Keratinocyte (primary cell): Measurements from ENCODE around the gene ADRA1B. TPM values are rescaled to one million over a fixed set of nuclear protein-coding genes. Genes with fewer than 3 reads are reported as not detected.

Experiments
- DNase-seq: peaks from one replicate; pipeline ENCODE4 v3.0.0-alpha.2; 2011; ENCODE audit warnings: low read depth, missing footprints, low spot score
- FAIRE-seq: peaks from 2 replicates; lab custom pipeline; 2011; peaks lifted over from hg19 to GRCh38; lab: Jason Lieb, UNC
- H2AFZ ChIP-seq: 2 replicates; pipeline ENCODE4 v1.6.0; 2012; ENCODE audit warnings: low read length, control low read depth, inconsistent platforms; ENCODE audit not compliant: control insufficient read depth
- H3K27ac ChIP-seq: 2 replicates; pipeline ENCODE4 v1.5.1; 2011; ENCODE audit warnings: low read length; ENCODE audit not compliant: control insufficient read depth, insufficient read depth
- H3K27me3 ChIP-seq: 3 replicates; pipeline ENCODE4 v1.6.0; 2011; ENCODE audit warnings: low read length; ENCODE audit not compliant: control insufficient read depth, insufficient read depth; ENCODE audit errors: extremely low read depth
- H3K36me3 ChIP-seq, 2 experiments: 2 replicates in 1 of 2; 3 replicates in 1 of 2; pipeline ENCODE4 v1.5.1; 2011; ENCODE audit warnings: low read length in 2 of 2, mild to moderate bottlenecking in 1 of 2; ENCODE audit not compliant: control insufficient read depth in 2 of 2, insufficient read depth in 2 of 2; ENCODE audit errors: extremely low read depth in 1 of 2
- H3K4me1 ChIP-seq: 3 replicates; pipeline ENCODE4 v1.5.1; 2011; ENCODE audit warnings: low read length; ENCODE audit not compliant: control insufficient read depth, insufficient read depth; ENCODE audit errors: extremely low read depth
- H3K4me2 ChIP-seq: 3 replicates; pipeline ENCODE4 v1.6.0; 2011; ENCODE audit warnings: low read depth, low read length; ENCODE audit not compliant: control insufficient read depth, insufficient read depth; ENCODE audit errors: extremely low read depth
- H3K4me3 ChIP-seq, 3 experiments: fragments of 200-600 bp in 1 of 3; sonication (generic) in 1 of 3; 2 replicates in 2 of 3; 3 replicates in 1 of 3; pipeline ENCODE4 v1.5.1; 2011 to 2016; ENCODE audit warnings: low read length in 3 of 3, mild to moderate bottlenecking in 3 of 3, control low read depth in 2 of 3, inconsistent platforms in 1 of 3, low read depth in 1 of 3, mixed read lengths in 1 of 3, mixed run types in 1 of 3, moderate library complexity in 1 of 3; ENCODE audit not compliant: control insufficient read depth in 2 of 3, insufficient read depth in 2 of 3; ENCODE audit errors: extremely low read depth in 1 of 3
- H3K79me2 ChIP-seq: 2 replicates; pipeline ENCODE4 v1.6.0; 2012; ENCODE audit warnings: low read length; ENCODE audit not compliant: control insufficient read depth, insufficient read depth
- H3K9ac ChIP-seq: 3 replicates; pipeline ENCODE4 v1.6.0; 2011; ENCODE audit warnings: low read length; ENCODE audit not compliant: control insufficient read depth, insufficient read depth; ENCODE audit errors: extremely low read depth
- H3K9me1 ChIP-seq: 3 replicates; pipeline ENCODE4 v1.6.0; 2011; ENCODE audit warnings: low read length; ENCODE audit not compliant: control insufficient read depth, insufficient read depth; ENCODE audit errors: extremely low read depth
- H3K9me3 ChIP-seq: 2 replicates; pipeline ENCODE4 v1.5.1; 2012; ENCODE audit warnings: low read depth, low read length; ENCODE audit not compliant: control insufficient read depth
- H4K20me1 ChIP-seq: 3 replicates; pipeline ENCODE4 v1.6.0; 2011; ENCODE audit warnings: low read length; ENCODE audit not compliant: control insufficient read depth, insufficient read depth; ENCODE audit errors: extremely low read depth
- EZH2 ChIP-seq: IDR thresholded peaks from one replicate; pipeline ENCODE4 v1.6.1; 2012; ENCODE audit warnings: inconsistent platforms, mild to moderate bottlenecking, low read length, moderate library complexity
- dilution Hi-C: fragments of 300-500 bp; cut with MboI; formaldehyde crosslinking; loops from one replicate; pipeline ENCODE4 v1.7.0; 2020; ENCODE audit warnings: low sequenced_read_pairs; ENCODE audit not compliant: extremely low pct_ligation_motif_present
- polyA plus RNA-seq, 5 experiments: library from polyadenylated mRNA; depleted of rRNA in 3 of 5; stranded (reverse) in 3 of 5; stranded (forward) in 1 of 5; unstranded in 1 of 5; fragments of >200 nt; gene quantifications; 1 replicate in 1 of 5; 2 replicates in 3 of 5; 3 replicates in 1 of 5; pipeline versions ENCODE4 v1.2.1 to v1.2.3, GENCODE V29; 2011 to 2012; ENCODE audit warnings: missing spikeins in 2 of 5, low read depth in 1 of 5, low replicate concordance in 1 of 5
- TF ChIP-seq, protein P1 (sequence below), 3 experiments: IDR thresholded peaks in 1 of 3; conservative IDR thresholded peaks in 1 of 3; optimal IDR thresholded peaks in 1 of 3; 2 replicates in 2 of 3; 3 replicates in 1 of 3; pipeline versions ENCODE3 to v1.5.1; 2011; ENCODE audit warnings: low read length in 3 of 3, mild to moderate bottlenecking in 3 of 3, moderate library complexity in 2 of 3, control low read depth in 1 of 3, inconsistent platforms in 1 of 3; ENCODE audit not compliant: insufficient read depth in 2 of 3; ENCODE audit errors: extremely low read depth in 1 of 3

Gene ADRA1B
- polyA plus RNA-seq, 1 donor (not counting 4 experiments of a cell fraction or from before 2014, with no cell fraction given) = 0.18 TPM

DNA sequence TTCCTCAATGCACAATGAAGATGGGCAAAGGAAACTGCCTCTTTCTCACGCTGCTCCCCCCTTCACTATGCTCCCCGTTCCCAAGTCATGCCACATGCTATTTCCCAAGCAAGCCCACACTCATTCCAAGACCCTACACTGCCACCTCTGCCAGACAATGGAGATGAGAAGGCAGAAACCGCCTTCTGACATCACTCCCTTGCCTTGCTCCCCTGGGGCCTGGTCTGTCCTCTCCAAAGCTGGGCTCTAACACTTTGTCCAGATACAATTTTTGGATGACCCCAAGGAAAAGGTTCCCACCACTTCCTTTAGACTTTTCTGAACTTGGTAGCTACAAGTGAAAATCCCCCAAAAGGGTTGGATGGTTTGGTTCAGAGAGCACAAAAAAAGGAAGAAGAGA, 7.2 kb upstream of the ADRA1B start:
- no peak overlapping the region for H3K4me3 ChIP-seq
- no peak overlapping the region for H2AFZ ChIP-seq
- H4K20me1 ChIP-seq = no peaks in the 10 kb centered on the region
- H3K79me2 ChIP-seq = no peaks in the 10 kb centered on the region
- no peaks in the 10 kb centered on the region for H3K9me3 ChIP-seq
- DNase-seq = no peak
- H3K9me1 ChIP-seq = no peaks in the 10 kb centered on the region
- dilution Hi-C loops = no loop called here
- H3K4me2 ChIP-seq = no peak overlapping the region
- no peaks in the 10 kb centered on the region for H3K36me3 ChIP-seq
- no peak overlapping the region for H3K9ac ChIP-seq
- no peak for FAIRE-seq
- no peaks in the 10 kb centered on the region for H3K27me3 ChIP-seq
- H3K4me1 ChIP-seq = peaks cover 69% of the 10 kb centered on the region
- TF ChIP-seq, protein P1, sequence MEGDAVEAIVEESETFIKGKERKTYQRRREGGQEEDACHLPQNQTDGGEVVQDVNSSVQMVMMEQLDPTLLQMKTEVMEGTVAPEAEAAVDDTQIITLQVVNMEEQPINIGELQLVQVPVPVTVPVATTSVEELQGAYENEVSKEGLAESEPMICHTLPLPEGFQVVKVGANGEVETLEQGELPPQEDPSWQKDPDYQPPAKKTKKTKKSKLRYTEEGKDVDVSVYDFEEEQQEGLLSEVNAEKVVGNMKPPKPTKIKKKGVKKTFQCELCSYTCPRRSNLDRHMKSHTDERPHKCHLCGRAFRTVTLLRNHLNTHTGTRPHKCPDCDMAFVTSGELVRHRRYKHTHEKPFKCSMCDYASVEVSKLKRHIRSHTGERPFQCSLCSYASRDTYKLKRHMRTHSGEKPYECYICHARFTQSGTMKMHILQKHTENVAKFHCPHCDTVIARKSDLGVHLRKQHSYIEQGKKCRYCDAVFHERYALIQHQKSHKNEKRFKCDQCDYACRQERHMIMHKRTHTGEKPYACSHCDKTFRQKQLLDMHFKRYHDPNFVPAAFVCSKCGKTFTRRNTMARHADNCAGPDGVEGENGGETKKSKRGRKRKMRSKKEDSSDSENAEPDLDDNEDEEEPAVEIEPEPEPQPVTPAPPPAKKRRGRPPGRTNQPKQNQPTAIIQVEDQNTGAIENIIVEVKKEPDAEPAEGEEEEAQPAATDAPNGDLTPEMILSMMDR (optimal IDR thresholded peaks at IDR 0.05 in 1 of 3, IDR thresholded peaks at IDR 0.05 in 1 of 3, conservative IDR thresholded peaks at IDR 0.05 in 1 of 3; ENCODE audit: extremely low read depth in 1 of 3, insufficient read depth in 2 of 3, low read length in 3 of 3) = no peak
- no peak for TF ChIP-seq EZH2
- H3K27ac ChIP-seq = no peak overlapping the region

GRCh38 chr5:159910207-159910842, 6.0 kb upstream of the ADRA1B start:
- H3K27me3 ChIP-seq = no peaks in the 10 kb centered on the region
- H3K4me2 ChIP-seq = no peak overlapping the region
- dilution Hi-C loops = no loop called here
- H3K27ac ChIP-seq = no peak overlapping the region
- no peaks in the 10 kb centered on the region for H3K36me3 ChIP-seq
- no peaks in the 10 kb centered on the region for H3K79me2 ChIP-seq
- no peaks in the 10 kb centered on the region for H3K9me1 ChIP-seq
- FAIRE-seq (no peak), DNase-seq (no peak)
- H3K4me1 ChIP-seq = peaks cover 62% of the 10 kb centered on the region
- no peak overlapping the region for H2AFZ ChIP-seq
- H3K9ac ChIP-seq = no peak overlapping the region
- TF ChIP-seq, protein P1 (optimal IDR thresholded peaks at IDR 0.05 in 1 of 3, IDR thresholded peaks at IDR 0.05 in 1 of 3, conservative IDR thresholded peaks at IDR 0.05 in 1 of 3; ENCODE audit: extremely low read depth in 1 of 3, insufficient read depth in 2 of 3, low read length in 3 of 3) = no peak
- no peak for TF ChIP-seq EZH2
- no peaks in the 10 kb centered on the region for H3K9me3 ChIP-seq
- no peaks in the 10 kb centered on the region for H4K20me1 ChIP-seq
- no peak overlapping the region for H3K4me3 ChIP-seq
